ENCODE measurements around the gene BCAS1. TPM values are rescaled to one million over a fixed set of nuclear protein-coding genes. Genes with fewer than 3 reads are reported as not detected.

BCAS1 gene
- total RNA-seq, 1 experiment from 2014 or later: not detected

DNA sequence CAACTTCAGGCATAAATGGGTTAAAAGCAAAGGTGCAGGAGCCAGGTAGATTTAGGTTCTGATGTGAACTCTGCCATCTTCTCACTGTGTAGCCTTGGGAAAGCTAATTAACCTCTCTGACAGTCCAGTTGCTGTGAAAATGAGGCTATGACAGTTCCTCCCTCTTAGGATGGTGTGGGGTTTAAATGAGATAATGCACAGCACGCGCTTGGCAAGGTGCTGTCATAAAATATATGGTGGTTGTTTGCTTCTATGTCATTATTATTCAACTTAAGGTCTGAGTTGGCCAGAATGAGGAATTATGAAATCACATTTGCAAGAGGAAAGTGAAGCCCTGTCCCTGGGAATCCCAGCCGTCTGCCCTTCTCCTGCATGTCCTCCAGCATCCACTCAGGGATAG is 15.5 kb upstream of the BCAS1 start:
- DNase-seq (ENCODE audit: low read depth, low spot score): no peak
- in situ Hi-C loops (cut with HindIII; ENCODE audit: low pct_unique_long_range_greater_than_20kb, low sequenced_read_pairs): no loop called here

DNA sequence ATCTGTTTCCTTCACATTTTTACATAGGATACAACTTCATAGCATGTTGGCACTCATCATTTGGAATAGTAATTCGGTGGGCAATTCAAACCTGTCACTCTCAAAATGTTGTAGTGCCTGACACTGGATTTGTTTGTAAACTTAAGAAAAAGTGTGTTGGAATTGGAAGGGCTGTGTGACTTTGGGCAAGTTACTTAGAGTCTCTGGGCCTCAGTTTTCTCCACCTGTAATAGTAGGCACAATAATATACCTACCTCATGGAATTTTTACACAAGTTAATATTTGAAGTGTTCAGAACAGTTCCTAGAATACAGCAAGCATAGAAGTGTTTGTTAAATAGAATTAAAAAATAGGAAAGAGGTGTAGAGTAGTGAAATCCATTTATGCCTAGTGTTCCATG is 15.0 kb upstream of the BCAS1 start:
- in situ Hi-C loops (cut with HindIII; ENCODE audit: low pct_unique_long_range_greater_than_20kb, low sequenced_read_pairs): no loop called here
- no peak for DNase-seq (ENCODE audit: low read depth, low spot score)

GRCh38 chr20:54084727-54085388 is 14.5 kb upstream of the BCAS1 start:
- in situ Hi-C loops (cut with HindIII; ENCODE audit: low pct_unique_long_range_greater_than_20kb, low sequenced_read_pairs): no loop called here
- DNase-seq (ENCODE audit: low read depth, low spot score): peak; percentile 21

DNA sequence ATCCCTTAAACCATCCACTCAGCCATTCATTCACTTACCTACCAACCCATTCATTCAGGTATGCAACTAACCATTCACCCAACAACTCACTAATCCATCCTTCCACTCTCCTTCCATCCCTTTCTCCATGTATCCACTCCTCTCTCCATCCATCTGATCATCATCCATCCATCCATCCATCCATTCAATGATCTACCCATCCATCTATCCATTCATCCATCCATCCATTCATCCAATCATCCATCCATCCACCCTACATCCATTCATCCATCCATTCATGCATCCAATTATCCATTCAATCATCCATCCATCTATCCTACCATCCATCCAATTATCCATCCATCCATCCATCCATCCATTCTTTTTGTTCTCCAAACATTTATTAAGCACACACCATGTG is 13.8 kb upstream of the BCAS1 start:
- in situ Hi-C loops (cut with HindIII; ENCODE audit: low pct_unique_long_range_greater_than_20kb, low sequenced_read_pairs): no loop called here
- DNase-seq (ENCODE audit: low read depth, low spot score): no peak

GRCh38 chr20:54083459-54083858 is 13.1 kb upstream of the BCAS1 start:
- DNase-seq (ENCODE audit: low read depth, low spot score): no peak
- in situ Hi-C loops (cut with HindIII; ENCODE audit: low pct_unique_long_range_greater_than_20kb, low sequenced_read_pairs): no loop called here

DNA sequence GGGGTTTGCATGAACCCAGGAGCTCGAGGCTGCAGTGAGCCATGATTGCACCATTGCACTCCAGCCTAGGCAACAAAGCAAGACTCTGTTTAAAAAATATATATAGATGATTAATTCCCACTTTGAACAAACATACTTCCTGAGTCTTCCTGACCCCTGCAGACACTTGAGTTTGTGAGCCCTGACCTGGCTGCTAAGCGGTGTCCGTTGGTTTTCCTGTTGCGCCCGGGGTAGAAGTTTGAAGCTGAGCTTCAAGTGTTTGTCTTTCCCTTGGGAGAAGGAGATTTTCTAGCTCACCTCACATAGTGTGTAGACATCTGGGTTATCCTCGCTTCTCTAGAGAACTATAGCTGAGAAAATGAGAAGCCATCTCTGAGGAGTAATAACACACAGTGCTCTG is 11.7 kb upstream of the BCAS1 start:
- in situ Hi-C loops (cut with HindIII; ENCODE audit: low pct_unique_long_range_greater_than_20kb, low sequenced_read_pairs): no loop called here
- DNase-seq (ENCODE audit: low read depth, low spot score): no peak

DNA sequence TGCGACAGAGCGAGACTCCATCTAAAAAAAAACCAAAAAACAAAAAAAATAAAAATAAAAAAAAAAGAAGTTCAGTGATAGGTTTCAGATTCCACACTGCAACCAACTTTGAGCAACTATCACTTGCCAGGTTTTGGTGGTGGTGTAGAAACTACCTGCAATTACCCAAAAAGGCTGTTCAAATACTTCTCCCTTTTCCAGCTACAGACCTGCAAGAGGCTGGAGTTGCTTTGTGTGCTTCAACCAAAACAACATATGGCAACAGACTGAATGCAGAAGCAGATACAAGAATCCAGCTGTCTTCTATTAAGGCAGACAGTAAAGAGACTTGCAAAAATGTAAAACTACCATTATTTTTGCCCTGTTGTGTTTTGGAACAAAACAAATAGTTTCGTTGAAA is 9.3 kb upstream of the BCAS1 start:
- DNase-seq (ENCODE audit: low read depth, low spot score): no peak
- in situ Hi-C loops (cut with HindIII; ENCODE audit: low pct_unique_long_range_greater_than_20kb, low sequenced_read_pairs): no loop called here

DNA sequence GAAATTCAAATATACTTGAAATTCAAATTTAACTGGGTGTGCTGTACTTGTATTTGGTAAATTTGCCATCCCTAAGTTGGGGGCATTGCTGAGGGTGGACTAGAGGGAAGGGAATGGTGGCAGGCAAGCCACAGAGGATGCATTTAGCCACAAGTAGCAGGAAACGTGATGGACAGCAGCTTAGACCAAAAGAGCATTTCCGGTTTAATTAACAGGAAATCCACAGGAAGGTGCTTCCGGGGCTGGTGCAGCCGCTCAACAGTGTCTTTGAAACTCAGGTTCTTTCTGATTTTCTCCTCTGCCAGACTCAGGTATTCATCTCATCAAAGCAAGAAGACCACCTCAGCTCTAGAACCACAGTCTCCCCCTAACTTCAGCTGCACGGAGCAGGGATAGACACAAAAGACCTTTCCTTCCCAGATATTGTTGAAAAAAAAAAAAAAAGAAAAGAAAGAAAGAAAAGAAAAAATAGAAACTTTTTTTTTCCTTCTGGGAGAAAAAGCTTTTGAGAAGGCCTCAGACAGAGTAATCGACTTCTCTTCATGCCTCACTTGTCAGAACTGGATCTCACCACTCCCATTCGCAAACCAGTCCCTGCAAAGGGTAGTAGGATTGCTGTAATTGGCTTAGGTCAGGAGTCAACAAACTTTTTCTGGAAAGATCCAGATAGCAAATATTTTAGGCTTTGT is 8.0 kb upstream of the BCAS1 start:
- DNase-seq (ENCODE audit: low read depth, low spot score): no peak
- in situ Hi-C loops (cut with HindIII; ENCODE audit: low pct_unique_long_range_greater_than_20kb, low sequenced_read_pairs): no loop called here

DNA sequence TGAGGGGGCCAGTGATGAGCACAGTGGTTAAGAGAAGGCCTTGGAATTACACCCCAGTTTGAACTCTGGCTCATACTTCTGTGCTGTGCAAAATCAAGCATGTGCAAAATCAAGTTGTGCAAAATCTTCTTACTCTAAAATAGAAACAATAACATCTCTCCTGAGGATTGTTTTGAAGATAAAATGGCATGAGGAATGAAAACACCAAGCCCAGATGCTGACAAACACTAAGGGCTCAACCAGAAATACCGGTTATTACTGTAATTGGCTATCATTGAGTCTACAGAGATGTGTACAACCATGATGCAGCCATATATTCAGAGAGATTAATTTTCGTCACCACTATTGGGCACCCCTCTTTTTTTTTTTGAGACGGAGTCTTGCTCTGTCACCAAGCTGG is 5.9 kb upstream of the BCAS1 start:
- in situ Hi-C loops (cut with HindIII; ENCODE audit: low pct_unique_long_range_greater_than_20kb, low sequenced_read_pairs): no loop called here
- DNase-seq (ENCODE audit: low read depth, low spot score): no peak

DNA sequence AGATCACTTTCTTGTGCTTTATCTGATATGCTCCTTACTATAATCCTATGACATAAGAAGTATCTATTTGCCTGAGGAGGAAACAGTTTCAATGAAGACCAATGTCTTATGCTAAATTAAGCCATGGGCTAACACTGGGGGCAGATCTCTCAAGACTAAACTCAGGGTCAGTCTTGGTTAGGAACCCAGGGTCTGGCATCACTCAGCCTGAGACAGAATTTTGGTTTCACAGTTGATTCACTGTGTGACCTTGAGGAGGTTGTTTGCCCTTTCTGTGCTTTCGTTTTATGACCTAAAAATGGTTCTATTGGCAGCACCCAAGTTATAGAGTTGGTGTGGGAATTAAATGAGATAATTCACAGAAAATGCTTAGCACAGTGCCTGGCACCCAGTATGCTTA is 4.9 kb upstream of the BCAS1 start:
- DNase-seq (ENCODE audit: low read depth, low spot score): no peak
- in situ Hi-C loops (cut with HindIII; ENCODE audit: low pct_unique_long_range_greater_than_20kb, low sequenced_read_pairs): no loop called here

GRCh38 chr20:54074511-54074910 is 4.1 kb upstream of the BCAS1 start:
- no peak for DNase-seq (ENCODE audit: low read depth, low spot score)
- in situ Hi-C loops (cut with HindIII; ENCODE audit: low pct_unique_long_range_greater_than_20kb, low sequenced_read_pairs): no loop called here

DNA sequence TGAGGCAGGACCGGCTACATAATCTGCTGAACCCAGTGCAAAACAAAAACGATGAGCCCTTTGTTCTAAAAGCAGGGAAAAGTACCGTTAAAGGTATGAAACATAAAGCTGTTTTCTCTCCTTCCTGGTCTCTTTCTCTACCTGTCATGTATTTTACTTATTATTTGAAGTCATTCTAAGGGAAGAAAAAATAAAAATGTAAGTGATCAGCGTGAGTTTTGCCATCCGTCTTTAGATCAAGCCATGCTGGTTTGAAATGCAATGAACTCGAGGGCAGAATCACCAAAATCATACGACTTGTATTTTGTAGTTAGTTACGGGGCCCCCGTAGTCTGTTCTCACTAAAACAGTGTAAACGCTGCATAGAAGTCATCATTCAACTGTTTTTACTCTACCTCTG is 2.9 kb upstream of the BCAS1 start:
- no peak for DNase-seq (ENCODE audit: low read depth, low spot score)
- in situ Hi-C loops (cut with HindIII; ENCODE audit: low pct_unique_long_range_greater_than_20kb, low sequenced_read_pairs): no loop called here

- no peak for DNase-seq (ENCODE audit: low read depth, low spot score)
- in situ Hi-C loops (cut with HindIII; ENCODE audit: low pct_unique_long_range_greater_than_20kb, low sequenced_read_pairs): no loop called here
Observed at GRCh38 chr20:54069501-54069971, 858 bp downstream of the BCAS1 start.

- in situ Hi-C loops (cut with HindIII; ENCODE audit: low pct_unique_long_range_greater_than_20kb, low sequenced_read_pairs): no loop called here
- no peak for DNase-seq (ENCODE audit: low read depth, low spot score)
Observed at GRCh38 chr20:54068966-54069365, 1.4 kb downstream of the BCAS1 start.

- DNase-seq (ENCODE audit: low read depth, low spot score): no peak
- in situ Hi-C loops (cut with HindIII; ENCODE audit: low pct_unique_long_range_greater_than_20kb, low sequenced_read_pairs): no loop called here
Observed at GRCh38 chr20:54068495-54068894, 1.9 kb downstream of the BCAS1 start.

GRCh38 chr20:54067606-54068174 is 2.7 kb downstream of the BCAS1 start:
- no peak for DNase-seq (ENCODE audit: low read depth, low spot score)
- in situ Hi-C loops (cut with HindIII; ENCODE audit: low pct_unique_long_range_greater_than_20kb, low sequenced_read_pairs): no loop called here

GRCh38 chr20:54065601-54066038 is 4.8 kb downstream of the BCAS1 start:
- no peak for DNase-seq (ENCODE audit: low read depth, low spot score)
- in situ Hi-C loops (cut with HindIII; ENCODE audit: low pct_unique_long_range_greater_than_20kb, low sequenced_read_pairs): no loop called here

DNA sequence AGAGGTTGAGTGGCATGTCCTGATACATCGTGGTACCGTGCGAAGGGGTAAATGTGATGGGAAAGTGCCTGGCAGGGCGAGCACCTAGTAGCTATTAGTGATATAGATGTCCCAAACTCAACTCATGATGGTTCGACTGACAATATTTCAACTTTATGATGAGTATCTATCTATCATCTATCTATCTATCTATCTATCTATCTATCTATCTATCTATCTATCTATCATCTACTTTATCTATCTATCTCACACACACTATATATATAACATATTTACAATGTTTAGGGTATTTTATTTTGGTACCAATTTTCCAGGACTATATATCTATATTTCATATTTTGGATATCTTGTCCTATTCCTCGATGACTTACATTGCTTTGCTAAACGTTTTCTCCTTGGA is 5.5 kb downstream of the BCAS1 start:
- DNase-seq (ENCODE audit: low read depth, low spot score): no peak
- in situ Hi-C loops (cut with HindIII; ENCODE audit: low pct_unique_long_range_greater_than_20kb, low sequenced_read_pairs): no loop called here

Measured in SK-MEL-5 (cell line).